Right lobe of liver (tissue), 4 donors: ENCODE results near the gene POC1A.

Experiments
- POLR2A ChIP-seq: fragments of 450-650 bp; IDR thresholded peaks from one replicate; pipeline ENCODE4 v1.6.1; 2017; ENCODE audit warnings: antibody characterized with exemption, mild to moderate bottlenecking
- TF ChIP-seq, protein P1 (sequence below), 4 donors: fragments of 200-600 bp in 3 of 4; fragments of 450-650 bp in 1 of 4; IDR thresholded peaks; one replicate each; pipeline versions ENCODE4 v1.5.1 to v1.8.0; 2016 to 2022; ENCODE audit warnings: antibody characterized with exemption in 4 of 4, mild to moderate bottlenecking in 2 of 4
- donor health status: DM: no; HTN: no; CAD: no.
- donor health status: DM: no; HTN: no; CAD: no.
- donor health status: DM: no; HTN: yes; CAD: no.

- TF ChIP-seq, protein P1, sequence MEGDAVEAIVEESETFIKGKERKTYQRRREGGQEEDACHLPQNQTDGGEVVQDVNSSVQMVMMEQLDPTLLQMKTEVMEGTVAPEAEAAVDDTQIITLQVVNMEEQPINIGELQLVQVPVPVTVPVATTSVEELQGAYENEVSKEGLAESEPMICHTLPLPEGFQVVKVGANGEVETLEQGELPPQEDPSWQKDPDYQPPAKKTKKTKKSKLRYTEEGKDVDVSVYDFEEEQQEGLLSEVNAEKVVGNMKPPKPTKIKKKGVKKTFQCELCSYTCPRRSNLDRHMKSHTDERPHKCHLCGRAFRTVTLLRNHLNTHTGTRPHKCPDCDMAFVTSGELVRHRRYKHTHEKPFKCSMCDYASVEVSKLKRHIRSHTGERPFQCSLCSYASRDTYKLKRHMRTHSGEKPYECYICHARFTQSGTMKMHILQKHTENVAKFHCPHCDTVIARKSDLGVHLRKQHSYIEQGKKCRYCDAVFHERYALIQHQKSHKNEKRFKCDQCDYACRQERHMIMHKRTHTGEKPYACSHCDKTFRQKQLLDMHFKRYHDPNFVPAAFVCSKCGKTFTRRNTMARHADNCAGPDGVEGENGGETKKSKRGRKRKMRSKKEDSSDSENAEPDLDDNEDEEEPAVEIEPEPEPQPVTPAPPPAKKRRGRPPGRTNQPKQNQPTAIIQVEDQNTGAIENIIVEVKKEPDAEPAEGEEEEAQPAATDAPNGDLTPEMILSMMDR (IDR thresholded peaks at IDR 0.05): no peak
- no peak for TF ChIP-seq POLR2A
Measured at GRCh38 chr3:52102934-52103333, 51.3 kb downstream of the POC1A start.
